ENCODE measurements around the gene CEP83.

CEP83 gene

GRCh38 chr12:94338006-94338794, 121.5 kb downstream of the CEP83 start:
- Histone ChIP-seq H4K91ac (ENCODE audit: low read depth, low read length, poor library complexity) (no peak overlapping the region), H3K4me2 (ENCODE audit: insufficient read depth, low read length, poor library complexity, severe bottlenecking) (no peak overlapping the region), H2AFZ (ENCODE audit: low read length) (no peak overlapping the region), H3K79me1 (ENCODE audit: low read depth, low read length) (no peaks in the 10 kb centered on the region), H3K27ac (replicated peaks; ENCODE audit: low read length) (no peak overlapping the region), H3K14ac (ENCODE audit: low read length) (no peak overlapping the region), H2BK12ac (ENCODE audit: low read length) (no peak overlapping the region), H2BK120ac (ENCODE audit: low read depth, low read length) (no peak overlapping the region), H2BK15ac (ENCODE audit: low read length) (no peak overlapping the region), H3K9ac (ENCODE audit: low read depth, low read length, poor library complexity) (no peak overlapping the region), H4K8ac (ENCODE audit: low read depth, low read length) (no peak overlapping the region), H3K4me1 (ENCODE audit: control insufficient read depth in 2 of 2, insufficient read depth in 1 of 2, low read depth in 1 of 2, low read length in 2 of 2) (peaks cover 0 to 3% of the 10 kb centered on the region in 2 donors), H3K23ac (ENCODE audit: low read depth, low read length, poor library complexity) (no peak overlapping the region), H3K36me3 (replicated peaks in 1 of 2; ENCODE audit: control insufficient read depth in 2 of 2, insufficient read depth in 2 of 2, low read length in 2 of 2) (peaks cover 0 to 3% of the 10 kb centered on the region in 2 donors), H2BK5ac (ENCODE audit: low read length) (no peak overlapping the region), H3K9me3 (replicated peaks in 1 of 2; ENCODE audit: control insufficient read depth in 2 of 2, insufficient read depth in 1 of 2, low read depth in 1 of 2, low read length in 2 of 2) (no peaks in the 10 kb centered on the region), H3K4me3 (ENCODE audit: low read length in 2 of 2) (no peak overlapping the region), H3K27me3 (ENCODE audit: control insufficient read depth in 3 of 3, insufficient read depth in 3 of 3, low read depth in 1 of 3, low read length in 3 of 3) (no peaks in the 10 kb centered on the region), H3K18ac (ENCODE audit: low read length) (no peak overlapping the region), H2AK5ac (ENCODE audit: low read depth, low read length) (no peak overlapping the region), H3K4ac (ENCODE audit: low read length) (no peak overlapping the region)
- WGBS, 2 donors (ENCODE audit: extremely low coverage in 2 of 2, insufficient read length in 2 of 2, insufficient replicate concordance in 1 of 2) = no CpG with 5 or more reads among the region's 4 CpGs
- no peak for DNase-seq (ENCODE audit: low spot score)

GRCh38 chr12:94336211-94336925, 123.3 kb downstream of the CEP83 start:
- DNase-seq (ENCODE audit: low spot score) = no peak
- H3K27ac ChIP-seq (replicated peaks; ENCODE audit: low read length) = no peak overlapping the region
- no peak overlapping the region for H4K91ac ChIP-seq (ENCODE audit: low read depth, low read length, poor library complexity)
- H3K9ac ChIP-seq (ENCODE audit: low read depth, low read length, poor library complexity) = no peak overlapping the region
- H3K4me1 ChIP-seq (ENCODE audit: control insufficient read depth in 2 of 2, insufficient read depth in 1 of 2, low read depth in 1 of 2, low read length in 2 of 2) = no peaks in the 10 kb centered on the region
- no peak overlapping the region for H2AK5ac ChIP-seq (ENCODE audit: low read depth, low read length)
- no peaks in the 10 kb centered on the region for H3K79me1 ChIP-seq (ENCODE audit: low read depth, low read length)
- no peak overlapping the region for H3K4ac ChIP-seq (ENCODE audit: low read length)
- no peak overlapping the region for H3K23ac ChIP-seq (ENCODE audit: low read depth, low read length, poor library complexity)
- no CpG with 5 or more reads among the region's 5 CpGs for WGBS, 2 donors (ENCODE audit: extremely low coverage in 2 of 2, insufficient read length in 2 of 2, insufficient replicate concordance in 1 of 2)
- no peak overlapping the region for H3K14ac ChIP-seq (ENCODE audit: low read length)
- peaks cover 0 to 7% of the 10 kb centered on the region in 2 donors for H3K36me3 ChIP-seq (replicated peaks in 1 of 2; ENCODE audit: control insufficient read depth in 2 of 2, insufficient read depth in 2 of 2, low read length in 2 of 2)
- no peaks in the 10 kb centered on the region for H3K27me3 ChIP-seq (ENCODE audit: control insufficient read depth in 3 of 3, insufficient read depth in 3 of 3, low read depth in 1 of 3, low read length in 3 of 3)
- no peak overlapping the region for H2BK12ac ChIP-seq (ENCODE audit: low read length)
- H3K4me3 ChIP-seq (ENCODE audit: low read length in 2 of 2) = no peak overlapping the region
- H2AFZ ChIP-seq (ENCODE audit: low read length) = no peak overlapping the region
- no peak overlapping the region for H2BK5ac ChIP-seq (ENCODE audit: low read length)
- no peaks in the 10 kb centered on the region for H3K9me3 ChIP-seq (replicated peaks in 1 of 2; ENCODE audit: control insufficient read depth in 2 of 2, insufficient read depth in 1 of 2, low read depth in 1 of 2, low read length in 2 of 2)
- no peak overlapping the region for H2BK15ac ChIP-seq (ENCODE audit: low read length)
- H3K18ac ChIP-seq (ENCODE audit: low read length) = no peak overlapping the region
- H2BK120ac ChIP-seq (ENCODE audit: low read depth, low read length) = no peak overlapping the region
- H3K4me2 ChIP-seq (ENCODE audit: insufficient read depth, low read length, poor library complexity, severe bottlenecking) = no peak overlapping the region
- H4K8ac ChIP-seq (ENCODE audit: low read depth, low read length) = no peak overlapping the region

- H2BK15ac ChIP-seq (ENCODE audit: low read length) = no peak overlapping the region
- H2BK12ac ChIP-seq (ENCODE audit: low read length) = no peak overlapping the region
- no peaks in the 10 kb centered on the region for H3K9me3 ChIP-seq (replicated peaks in 1 of 2; ENCODE audit: control insufficient read depth in 2 of 2, insufficient read depth in 1 of 2, low read depth in 1 of 2, low read length in 2 of 2)
- H2AFZ ChIP-seq (ENCODE audit: low read length) = no peak overlapping the region
- H3K4me2 ChIP-seq (ENCODE audit: insufficient read depth, low read length, poor library complexity, severe bottlenecking) = no peak overlapping the region
- no peak overlapping the region for H3K27ac ChIP-seq (replicated peaks; ENCODE audit: low read length)
- no peaks in the 10 kb centered on the region for H3K79me1 ChIP-seq (ENCODE audit: low read depth, low read length)
- H3K4me1 ChIP-seq (ENCODE audit: control insufficient read depth in 2 of 2, insufficient read depth in 1 of 2, low read depth in 1 of 2, low read length in 2 of 2) = no peaks in the 10 kb centered on the region
- H4K8ac ChIP-seq (ENCODE audit: low read depth, low read length) = no peak overlapping the region
- WGBS, 2 donors (ENCODE audit: extremely low coverage in 2 of 2, insufficient read length in 2 of 2, insufficient replicate concordance in 1 of 2) = no CpG with 5 or more reads among the region's 3 CpGs
- no peak overlapping the region for H3K14ac ChIP-seq (ENCODE audit: low read length)
- H3K23ac ChIP-seq (ENCODE audit: low read depth, low read length, poor library complexity) = no peak overlapping the region
- DNase-seq (ENCODE audit: low spot score) = no peak
- no peak overlapping the region for H3K4me3 ChIP-seq (ENCODE audit: low read length in 2 of 2)
- no peaks in the 10 kb centered on the region for H3K27me3 ChIP-seq (ENCODE audit: control insufficient read depth in 3 of 3, insufficient read depth in 3 of 3, low read depth in 1 of 3, low read length in 3 of 3)
- no peak overlapping the region for H3K4ac ChIP-seq (ENCODE audit: low read length)
- H3K18ac ChIP-seq (ENCODE audit: low read length) = no peak overlapping the region
- H3K9ac ChIP-seq (ENCODE audit: low read depth, low read length, poor library complexity) = no peak overlapping the region
- H2BK5ac ChIP-seq (ENCODE audit: low read length) = no peak overlapping the region
- H2AK5ac ChIP-seq (ENCODE audit: low read depth, low read length) = no peak overlapping the region
- no peak overlapping the region for H2BK120ac ChIP-seq (ENCODE audit: low read depth, low read length)
- no peak overlapping the region for H4K91ac ChIP-seq (ENCODE audit: low read depth, low read length, poor library complexity)
- peaks cover 0 to 30% of the 10 kb centered on the region in 2 donors for H3K36me3 ChIP-seq (replicated peaks in 1 of 2; ENCODE audit: control insufficient read depth in 2 of 2, insufficient read depth in 2 of 2, low read length in 2 of 2)
Observed at GRCh38 chr12:94333396-94333795, 126.3 kb downstream of the CEP83 start.

- H2BK15ac ChIP-seq (ENCODE audit: low read length) = no peak overlapping the region
- no peaks in the 10 kb centered on the region for H3K79me1 ChIP-seq (ENCODE audit: low read depth, low read length)
- H3K4me2 ChIP-seq (ENCODE audit: insufficient read depth, low read length, poor library complexity, severe bottlenecking) = no peak overlapping the region
- H3K9ac ChIP-seq (ENCODE audit: low read depth, low read length, poor library complexity) = no peak overlapping the region
- no peak overlapping the region for H2BK12ac ChIP-seq (ENCODE audit: low read length)
- H4K91ac ChIP-seq (ENCODE audit: low read depth, low read length, poor library complexity) = no peak overlapping the region
- no peak overlapping the region for H3K23ac ChIP-seq (ENCODE audit: low read depth, low read length, poor library complexity)
- H3K14ac ChIP-seq (ENCODE audit: low read length) = no peak overlapping the region
- H3K9me3 ChIP-seq (replicated peaks in 1 of 2; ENCODE audit: control insufficient read depth in 2 of 2, insufficient read depth in 1 of 2, low read depth in 1 of 2, low read length in 2 of 2) = peaks cover 0 to 2% of the 10 kb centered on the region in 2 donors
- no peak overlapping the region for H2BK120ac ChIP-seq (ENCODE audit: low read depth, low read length)
- peaks cover 1 to 57% of the 10 kb centered on the region in 2 donors for H3K36me3 ChIP-seq (replicated peaks in 1 of 2; ENCODE audit: control insufficient read depth in 2 of 2, insufficient read depth in 2 of 2, low read length in 2 of 2)
- WGBS, 2 donors (ENCODE audit: extremely low coverage in 2 of 2, insufficient read length in 2 of 2, insufficient replicate concordance in 1 of 2) = no CpG with 5 or more reads among the region's 1 CpG
- H3K4ac ChIP-seq (ENCODE audit: low read length) = no peak overlapping the region
- no peak overlapping the region for H3K27ac ChIP-seq (replicated peaks; ENCODE audit: low read length)
- no peak overlapping the region for H2BK5ac ChIP-seq (ENCODE audit: low read length)
- no peak overlapping the region for H2AFZ ChIP-seq (ENCODE audit: low read length)
- no peaks in the 10 kb centered on the region for H3K27me3 ChIP-seq (ENCODE audit: control insufficient read depth in 3 of 3, insufficient read depth in 3 of 3, low read depth in 1 of 3, low read length in 3 of 3)
- H3K4me1 ChIP-seq (ENCODE audit: control insufficient read depth in 2 of 2, insufficient read depth in 1 of 2, low read depth in 1 of 2, low read length in 2 of 2) = no peaks in the 10 kb centered on the region
- no peak overlapping the region for H3K4me3 ChIP-seq (ENCODE audit: low read length in 2 of 2)
- no peak overlapping the region for H4K8ac ChIP-seq (ENCODE audit: low read depth, low read length)
- DNase-seq (ENCODE audit: low spot score) = no peak
- no peak overlapping the region for H2AK5ac ChIP-seq (ENCODE audit: low read depth, low read length)
- H3K18ac ChIP-seq (ENCODE audit: low read length) = no peak overlapping the region
Observed at GRCh38 chr12:94329366-94329765, 130.3 kb downstream of the CEP83 start.
